Psoas muscle (tissue), 8 donors: ENCODE results near the gene CHRM4. TPM values are rescaled to one million over a fixed set of nuclear protein-coding genes. Genes with fewer than 3 reads are reported as not detected.

ENCODE experiments used
- ATAC-seq, 4 donors: fragments of 200-7000 bp; cut with Tn5 transposase; one replicate each; pipeline ENCODE4 v1.9.1; 2020; ENCODE audit warnings: moderate library complexity in 3 of 4, mild to moderate bottlenecking in 2 of 4
- DNase-seq, 2 donors: peaks; one replicate each; pipeline ENCODE4 v3.0.0-alpha.2; 2020
- H3K27ac ChIP-seq: fragments of 200-600 bp; one replicate; pipeline ENCODE4 v1.8.0; 2022
- H3K27me3 ChIP-seq, 3 donors: fragments of 200-600 bp in 1 of 3; one replicate each; pipeline versions ENCODE4 v1.6.1 to v1.8.0; 2013 to 2022; ENCODE audit warnings: low read length in 2 of 3, mild to moderate bottlenecking in 2 of 3, moderate library complexity in 1 of 3; ENCODE audit not compliant: insufficient read depth in 3 of 3
- H3K36me3 ChIP-seq, 2 donors: fragments of 200-600 bp in 1 of 2; one replicate each; pipeline versions ENCODE4 v1.6.1 to v1.8.0; 2013 to 2022; ENCODE audit warnings: low read depth in 1 of 2, mild to moderate bottlenecking in 1 of 2, moderate library complexity in 1 of 2; ENCODE audit not compliant: insufficient read depth in 1 of 2
- H3K4me1 ChIP-seq: fragments of 200-600 bp; one replicate; pipeline ENCODE4 v1.8.0; 2022
- H3K4me3 ChIP-seq: fragments of 200-600 bp; one replicate; pipeline ENCODE4 v1.8.0; 2022; ENCODE audit warnings: mild to moderate bottlenecking
- H3K9me3 ChIP-seq: fragments of 200-600 bp; one replicate; pipeline ENCODE4 v1.8.0; 2022
- WGBS, 3 donors: extraction: QIAGEN DNeasy Blood & Tissue Kit; methylation state at CpG; one replicate each; pipeline versions ENCODE4 v1.1.6 to v1.1.7; 2013; 5-methylcytosine and 5-hydroxymethylcytosine counted together
- intact Hi-C, 2 donors: fragments of 100-400 bp; cut with DNase I; formaldehyde crosslinking; loops; one replicate each; pipeline versions ENCODE4 v1.11.0 to v1.14.2; 2022
- polyA plus RNA-seq, 3 donors: library from polyadenylated mRNA; stranded (reverse); fragments of 200-250 nt; gene quantifications; one replicate each; pipeline ENCODE4 v1.2.3, GENCODE V29; 2013
- total RNA-seq, 4 donors: library from RNA; stranded (reverse); fragmentation: NEBNext Ultra II Directional in 2 of 4; extraction: Animal tissue kit (Norgen Biotek cat#: 25700) in 2 of 4; gene quantifications; one replicate each; pipeline versions ENCODE4 v1.2.1 to v1.2.4, GENCODE V29; 2021 to 2023
- TF ChIP-seq, protein P1 (sequence below): fragments of 200-600 bp; IDR thresholded peaks from one replicate; pipeline ENCODE4 v1.8.0; 2022; ENCODE audit warnings: antibody characterized with exemption
- donor health status: healthy with polysubstance abuse.
- donor health status: DM: no; HTN: no; CAD: no; lungs with moderate emphysema.
- donor health status: Bipolar disorder and iron deficiency.
- donor health status: healthy.
- donor health status: DM: yes; HTN: yes; CAD: no.
- donor health status: DM: no; HTN: no; CAD: no.
- donor health status: DM: no; HTN: no; CAD: no.
- donor health status: DM: yes; HTN: yes; CAD: no.

Gene CHRM4
- total and polyA plus RNA-seq, 7 donors, result not detected

GRCh38 chr11:46335271-46335670 is 56.3 kb downstream of the CHRM4 start:
- peaks cover 0 to 38% (median 15%) of the 10 kb centered on the region in 3 donors for H3K27me3 ChIP-seq
- ATAC-seq (no peak), DNase-seq (no peak)
- WGBS, 3 donors, result 86 to 99% (median 96%) methylated on average over 6 of the region's 6 CpGs
- TF ChIP-seq, protein P1, sequence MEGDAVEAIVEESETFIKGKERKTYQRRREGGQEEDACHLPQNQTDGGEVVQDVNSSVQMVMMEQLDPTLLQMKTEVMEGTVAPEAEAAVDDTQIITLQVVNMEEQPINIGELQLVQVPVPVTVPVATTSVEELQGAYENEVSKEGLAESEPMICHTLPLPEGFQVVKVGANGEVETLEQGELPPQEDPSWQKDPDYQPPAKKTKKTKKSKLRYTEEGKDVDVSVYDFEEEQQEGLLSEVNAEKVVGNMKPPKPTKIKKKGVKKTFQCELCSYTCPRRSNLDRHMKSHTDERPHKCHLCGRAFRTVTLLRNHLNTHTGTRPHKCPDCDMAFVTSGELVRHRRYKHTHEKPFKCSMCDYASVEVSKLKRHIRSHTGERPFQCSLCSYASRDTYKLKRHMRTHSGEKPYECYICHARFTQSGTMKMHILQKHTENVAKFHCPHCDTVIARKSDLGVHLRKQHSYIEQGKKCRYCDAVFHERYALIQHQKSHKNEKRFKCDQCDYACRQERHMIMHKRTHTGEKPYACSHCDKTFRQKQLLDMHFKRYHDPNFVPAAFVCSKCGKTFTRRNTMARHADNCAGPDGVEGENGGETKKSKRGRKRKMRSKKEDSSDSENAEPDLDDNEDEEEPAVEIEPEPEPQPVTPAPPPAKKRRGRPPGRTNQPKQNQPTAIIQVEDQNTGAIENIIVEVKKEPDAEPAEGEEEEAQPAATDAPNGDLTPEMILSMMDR, result no peak
- no peak overlapping the region for H3K4me3 ChIP-seq
- H3K9me3 ChIP-seq, result no peaks in the 10 kb centered on the region
- intact Hi-C loops, result loop anchor here in 1 of 2 donors (10.0 kb wide), 1 partner anchor 210 kb away; the partner anchor contains the start of gene PHF21A
- peaks cover 18% of the 10 kb centered on the region for H3K4me1 ChIP-seq
- H3K36me3 ChIP-seq, result no peaks in the 10 kb centered on the region
- no peak overlapping the region for H3K27ac ChIP-seq

- 90 to 98% (median 92%) methylated on average over 3 of the region's 3 CpGs for WGBS, 3 donors
- Histone ChIP-seq H3K36me3 (no peaks in the 10 kb centered on the region), H3K9me3 (no peaks in the 10 kb centered on the region), H3K27ac (no peak overlapping the region), H3K4me3 (no peak overlapping the region), H3K4me1 (peaks cover 11% of the 10 kb centered on the region), H3K27me3 (peaks cover 4 to 49% (median 15%) of the 10 kb centered on the region in 3 donors)
- intact Hi-C loops, result loop anchor here in 1 of 2 donors (10.0 kb wide), 1 partner anchor 209 kb away; the partner anchor contains the start of gene PHF21A
- ATAC-seq (no peak), DNase-seq (no peak)
- TF ChIP-seq, protein P1, result no peak
Measured at GRCh38 chr11:46334211-46334610, 57.4 kb downstream of the CHRM4 start.

Other genes with a start within 250 kb of the CHRM4 start
- gene CREB3L1, start 114.1 kb downstream of the CHRM4 start, total RNA-seq, result 1 to 10 TPM; 2.2 to 6.9 (median 3.0) TPM
- gene CREB3L1, start 114.1 kb downstream of the CHRM4 start, polyA plus RNA-seq, result 1 to 10 TPM; 1.4 to 1.7 (median 1.6) TPM
- 100 to 1,000 TPM in 1 of 4 donors, 10 to 100 TPM in 3; 90.2 to 138 (median 96.2) TPM for gene DGKZ, start 44.3 kb downstream of the CHRM4 start, total RNA-seq
- 10 to 100 TPM; 57.7 to 85.4 (median 62.0) TPM for gene DGKZ, start 44.3 kb downstream of the CHRM4 start, polyA plus RNA-seq
- 1 to 10 TPM; 1.4 to 6.3 (median 2.4) TPM for gene MDK, start 10.1 kb downstream of the CHRM4 start, total RNA-seq
- 1 to 10 TPM; 1.2 to 2.0 (median 1.8) TPM for gene MDK, start 10.1 kb downstream of the CHRM4 start, polyA plus RNA-seq
- gene AMBRA1, start 202.2 kb upstream of the CHRM4 start, total RNA-seq, result 10 to 100 TPM; 10.8 to 23.5 (median 18.5) TPM
- gene AMBRA1, start 202.2 kb upstream of the CHRM4 start, polyA plus RNA-seq, result 10 to 100 TPM in 1 of 3 donors, 1 to 10 TPM in 2; 5.1 to 10.8 (median 5.3) TPM
- gene HARBI1, start 225.5 kb upstream of the CHRM4 start, total RNA-seq, result 1 to 10 TPM; 2.0 to 4.4 (median 2.8) TPM
- 1 to 10 TPM; 3.4 to 8.6 (median 3.8) TPM for gene HARBI1, start 225.5 kb upstream of the CHRM4 start, polyA plus RNA-seq
- 10 to 100 TPM; 27.0 to 50.7 (median 35.8) TPM for gene ATG13, start 225.8 kb upstream of the CHRM4 start, total RNA-seq
- 10 to 100 TPM; 16.8 to 50.5 (median 20.5) TPM for gene ATG13, start 225.8 kb upstream of the CHRM4 start, polyA plus RNA-seq